Measurements from ENCODE around the gene AHCY. TPM values are rescaled to one million over a fixed set of nuclear protein-coding genes. Genes with fewer than 3 reads are reported as not detected.
"Not testable (repeated sequence)": the region's sequence is repeated elsewhere in the genome, so short reads cannot be mapped to it uniquely, and the experiment has no call there.

AHCY gene
- polyA plus RNA-seq (2012; ENCODE audit: low read depth, missing spikeins): 125 TPM

DNA sequence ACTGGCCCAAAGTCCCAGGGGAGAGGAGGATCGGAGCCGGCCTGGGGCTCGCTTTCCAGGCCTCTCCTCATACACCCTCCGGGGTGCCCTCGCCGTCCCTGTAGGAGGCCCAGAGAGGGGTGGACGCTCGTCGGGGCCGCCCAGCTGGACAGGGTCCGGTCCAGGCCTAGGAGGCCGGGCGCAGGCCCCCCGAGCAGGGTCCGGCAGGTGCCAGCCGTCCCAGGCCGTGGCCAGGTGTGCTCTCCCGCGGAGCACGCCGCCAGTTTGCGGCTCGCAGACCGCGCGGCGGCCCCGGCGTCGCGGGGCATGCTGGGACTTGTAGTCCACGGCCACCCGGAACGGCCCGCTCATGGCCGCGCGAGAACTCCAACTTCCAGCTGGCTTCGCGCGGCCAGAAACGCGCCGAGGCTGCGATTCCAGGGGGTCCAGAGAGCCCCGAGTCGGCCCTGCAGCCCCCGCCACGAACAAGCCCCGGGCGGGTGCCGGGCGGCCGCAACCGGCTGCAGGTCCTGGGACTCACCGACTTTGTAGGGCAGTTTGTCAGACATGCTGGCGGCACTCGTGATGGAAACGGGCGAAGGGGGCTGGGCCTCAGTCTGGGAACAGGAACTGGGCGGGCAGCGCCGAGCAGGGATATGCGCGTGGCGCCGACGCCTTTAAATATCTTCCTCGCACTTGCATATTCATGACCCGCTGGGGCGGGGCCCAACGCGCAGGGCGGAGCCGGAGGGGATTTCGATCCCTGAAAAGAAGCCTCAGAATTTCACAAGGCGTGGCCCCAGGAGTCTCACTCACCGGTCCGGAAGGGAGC is at the start of gene AHCY:
Gene AHCY (minus strand): TSS at position 633 of the 811 bp plus-strand sequence. CDS start 85 bp downstream, at position 548.
- DNase-seq (ENCODE audit: insufficient read length, low spot score): peak; percentile 97
- peak; percentile 59; the same call in 1 of the 2 replicates for TF ChIP-seq POLR2A (IDR thresholded peaks at IDR 0.05; ENCODE audit: low read depth, low read length)
- TF ChIP-seq PAX5 (IDR thresholded peaks at IDR 0.05; ENCODE audit: insufficient read depth, low read length, severe bottlenecking): no peak
- peak; percentile 67 for TF ChIP-seq POLR2AphosphoS5 (IDR thresholded peaks at IDR 0.05; ENCODE audit: low read depth, low read length)
- peak; percentile 72 for TF ChIP-seq SPI1 (IDR thresholded peaks at IDR 0.05; ENCODE audit: low read depth, low read length)
- TF ChIP-seq TAF1 (IDR thresholded peaks at IDR 0.05; ENCODE audit: low read depth, low read length): peak; percentile 86
- TF ChIP-seq POU2F2 (IDR thresholded peaks at IDR 0.05; ENCODE audit: low read depth, low read length): peak; percentile 100
- FAIRE-seq: peak; percentile 92

DNA sequence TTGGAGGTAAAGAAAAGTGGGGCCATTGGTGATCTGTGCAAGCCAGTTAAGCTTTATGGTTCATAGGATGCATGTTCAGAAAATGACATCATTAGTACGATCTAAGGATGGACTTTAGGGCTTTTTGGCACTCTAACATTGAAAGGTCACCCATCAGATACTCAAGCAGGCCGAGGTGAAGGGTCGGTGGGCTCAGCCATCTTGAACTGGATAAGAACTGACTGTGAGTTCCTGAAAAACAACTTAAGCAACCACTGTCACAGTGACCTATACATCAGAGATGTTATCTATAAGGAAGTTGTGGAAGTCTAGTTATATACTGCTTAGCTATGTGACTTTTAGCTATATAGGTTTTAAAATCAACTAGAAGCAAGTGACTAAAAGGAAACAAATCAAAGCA is 46.9 kb upstream of the AHCY start:
- DNase-seq (ENCODE audit: insufficient read length, low spot score) (no peak), FAIRE-seq (no peak)
- no peak for TF ChIP-seq POLR2A (IDR thresholded peaks at IDR 0.05; ENCODE audit: low read depth, low read length)
- TF ChIP-seq POLR2AphosphoS5 (IDR thresholded peaks at IDR 0.05; ENCODE audit: low read depth, low read length): no peak
- TF ChIP-seq SPI1 (IDR thresholded peaks at IDR 0.05; ENCODE audit: low read depth, low read length): no peak
- no peak for TF ChIP-seq PAX5 (IDR thresholded peaks at IDR 0.05; ENCODE audit: insufficient read depth, low read length, severe bottlenecking)
- no peak for TF ChIP-seq POU2F2 (IDR thresholded peaks at IDR 0.05; ENCODE audit: low read depth, low read length)

DNA sequence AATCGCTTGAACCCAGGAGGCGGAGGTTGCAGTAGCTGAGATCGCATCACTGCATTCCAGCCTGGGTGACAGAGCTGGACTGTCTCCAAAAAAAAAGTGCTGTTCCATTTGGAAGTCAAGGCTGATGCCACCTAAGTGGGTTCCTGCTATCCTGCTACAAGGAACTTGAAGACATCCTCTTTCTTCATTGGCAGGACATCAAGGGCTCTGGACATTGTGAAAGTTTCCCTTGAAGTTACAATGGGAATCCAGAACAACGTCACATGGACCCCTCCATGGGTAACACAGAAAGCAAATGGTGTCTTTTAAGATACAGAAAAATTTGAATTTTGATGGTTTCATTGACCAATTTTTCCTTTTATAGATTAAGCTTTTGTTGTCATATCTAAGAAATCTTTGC is 44.4 kb upstream of the AHCY start:
- no peak for DNase-seq (ENCODE audit: insufficient read length, low spot score)
- FAIRE-seq: no peak
- no peak for TF ChIP-seq POU2F2 (IDR thresholded peaks at IDR 0.05; ENCODE audit: low read depth, low read length)
- no peak for TF ChIP-seq TAF1 (IDR thresholded peaks at IDR 0.05; ENCODE audit: low read depth, low read length)
- TF ChIP-seq SPI1 (IDR thresholded peaks at IDR 0.05; ENCODE audit: low read depth, low read length): no peak
- no peak for TF ChIP-seq POLR2A (IDR thresholded peaks at IDR 0.05; ENCODE audit: low read depth, low read length)
- TF ChIP-seq PAX5 (IDR thresholded peaks at IDR 0.05; ENCODE audit: insufficient read depth, low read length, severe bottlenecking): no peak
- no peak for TF ChIP-seq POLR2AphosphoS5 (IDR thresholded peaks at IDR 0.05; ENCODE audit: low read depth, low read length)

DNA sequence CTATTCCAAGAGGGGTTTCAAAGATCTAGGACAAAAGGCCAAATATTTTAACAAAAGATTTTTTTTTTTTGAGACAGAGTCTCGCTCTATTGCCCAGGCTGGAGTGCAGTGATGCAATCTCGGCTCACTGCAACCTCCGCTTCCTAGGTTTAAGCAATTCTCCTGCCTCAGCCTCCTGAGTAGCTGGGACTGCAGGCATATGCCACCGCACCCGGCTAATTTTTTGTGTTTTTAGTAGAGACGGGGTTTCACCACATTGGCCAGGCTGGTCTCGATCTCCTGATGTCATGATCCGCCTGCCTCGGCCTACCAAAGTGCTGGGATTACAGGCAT is 43.3 kb upstream of the AHCY start:
- FAIRE-seq; DNase-seq (ENCODE audit: insufficient read length, low spot score): not testable (repeated sequence)

DNA sequence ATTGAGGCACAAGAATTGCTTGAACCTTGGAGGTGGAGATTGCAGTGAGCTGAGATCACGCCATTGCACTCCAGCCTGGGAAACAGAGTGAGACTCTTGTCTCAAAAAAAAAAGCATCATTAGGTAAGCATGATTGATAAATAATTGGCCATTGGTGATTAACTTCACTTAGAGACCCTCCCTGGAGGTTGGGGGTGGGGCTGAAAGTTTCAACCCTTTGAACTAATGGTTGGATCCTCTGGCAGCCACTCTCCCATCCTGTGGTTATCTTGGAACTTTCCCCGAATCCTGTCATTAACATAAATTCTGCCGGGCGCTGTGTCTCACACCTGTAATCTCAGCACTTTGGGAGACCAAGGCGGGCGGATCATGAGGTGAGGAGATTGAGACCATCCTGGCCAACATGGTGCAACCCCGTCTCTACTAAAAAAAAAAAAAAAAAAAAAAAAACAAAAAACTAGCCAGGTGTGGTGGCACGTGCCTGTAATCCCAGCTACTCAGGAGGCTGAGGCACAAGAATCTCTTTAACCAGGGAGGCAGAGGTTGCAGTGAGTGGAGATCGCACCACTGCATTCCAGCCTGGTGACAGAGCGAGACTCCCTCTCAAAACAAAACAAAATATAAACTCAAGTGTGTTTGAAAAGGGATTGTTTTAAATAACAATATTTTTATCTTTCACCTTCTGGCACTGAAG is 42.8 kb upstream of the AHCY start:
- not testable (repeated sequence) for FAIRE-seq; DNase-seq (ENCODE audit: insufficient read length, low spot score)

DNA sequence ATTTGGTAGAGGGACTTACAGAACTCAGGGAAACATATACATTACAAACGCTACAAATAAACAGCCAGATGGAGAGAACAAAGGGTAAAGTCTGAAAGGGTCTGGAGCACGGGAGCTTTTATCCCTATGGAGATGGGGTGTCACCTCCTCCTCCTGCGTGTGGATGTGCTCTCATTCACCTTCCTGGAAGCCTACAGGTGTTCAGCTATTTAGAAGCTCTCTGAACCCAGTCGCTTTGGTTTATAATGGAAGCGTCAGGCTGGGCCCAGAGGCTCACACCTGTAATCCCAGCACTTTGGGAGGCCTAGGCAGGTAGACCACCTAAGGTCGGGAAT is 42.2 kb upstream of the AHCY start:
- no peak for TF ChIP-seq POLR2A (IDR thresholded peaks at IDR 0.05; ENCODE audit: low read depth, low read length)
- TF ChIP-seq POU2F2 (IDR thresholded peaks at IDR 0.05; ENCODE audit: low read depth, low read length): no peak
- TF ChIP-seq POLR2AphosphoS5 (IDR thresholded peaks at IDR 0.05; ENCODE audit: low read depth, low read length): no peak
- no peak for TF ChIP-seq SPI1 (IDR thresholded peaks at IDR 0.05; ENCODE audit: low read depth, low read length)
- no peak for TF ChIP-seq TAF1 (IDR thresholded peaks at IDR 0.05; ENCODE audit: low read depth, low read length)
- TF ChIP-seq PAX5 (IDR thresholded peaks at IDR 0.05; ENCODE audit: insufficient read depth, low read length, severe bottlenecking): no peak
- DNase-seq (ENCODE audit: insufficient read length, low spot score): no peak

DNA sequence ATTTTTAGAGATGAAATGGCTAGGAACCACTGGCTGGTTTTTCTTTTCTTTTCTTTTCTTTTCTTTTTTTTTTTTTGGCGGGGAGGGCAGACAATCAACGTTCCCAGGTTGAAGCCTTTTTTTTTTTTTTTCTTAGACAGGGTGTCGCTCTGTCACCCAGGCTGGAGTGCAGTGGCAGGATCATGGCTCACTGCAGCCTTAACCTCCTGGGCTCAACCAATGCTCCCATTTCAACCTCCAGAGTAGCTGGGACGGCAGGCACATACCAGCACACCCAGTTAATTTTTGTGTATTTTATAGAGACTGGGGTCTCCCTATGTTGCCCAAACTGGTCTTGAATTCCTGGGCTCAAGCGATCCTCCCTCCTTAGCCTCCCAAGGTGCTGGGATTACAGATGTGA is 41.1 kb upstream of the AHCY start:
- FAIRE-seq (no peak), DNase-seq (ENCODE audit: insufficient read length, low spot score) (no peak)
- TF ChIP-seq POLR2A (IDR thresholded peaks at IDR 0.05; ENCODE audit: low read depth, low read length) (no peak), POU2F2 (IDR thresholded peaks at IDR 0.05; ENCODE audit: low read depth, low read length) (no peak), TAF1 (IDR thresholded peaks at IDR 0.05; ENCODE audit: low read depth, low read length) (no peak)

More for the DNA sequence above, 42.2 kb upstream of the AHCY start:
- no peak for FAIRE-seq

DNA sequence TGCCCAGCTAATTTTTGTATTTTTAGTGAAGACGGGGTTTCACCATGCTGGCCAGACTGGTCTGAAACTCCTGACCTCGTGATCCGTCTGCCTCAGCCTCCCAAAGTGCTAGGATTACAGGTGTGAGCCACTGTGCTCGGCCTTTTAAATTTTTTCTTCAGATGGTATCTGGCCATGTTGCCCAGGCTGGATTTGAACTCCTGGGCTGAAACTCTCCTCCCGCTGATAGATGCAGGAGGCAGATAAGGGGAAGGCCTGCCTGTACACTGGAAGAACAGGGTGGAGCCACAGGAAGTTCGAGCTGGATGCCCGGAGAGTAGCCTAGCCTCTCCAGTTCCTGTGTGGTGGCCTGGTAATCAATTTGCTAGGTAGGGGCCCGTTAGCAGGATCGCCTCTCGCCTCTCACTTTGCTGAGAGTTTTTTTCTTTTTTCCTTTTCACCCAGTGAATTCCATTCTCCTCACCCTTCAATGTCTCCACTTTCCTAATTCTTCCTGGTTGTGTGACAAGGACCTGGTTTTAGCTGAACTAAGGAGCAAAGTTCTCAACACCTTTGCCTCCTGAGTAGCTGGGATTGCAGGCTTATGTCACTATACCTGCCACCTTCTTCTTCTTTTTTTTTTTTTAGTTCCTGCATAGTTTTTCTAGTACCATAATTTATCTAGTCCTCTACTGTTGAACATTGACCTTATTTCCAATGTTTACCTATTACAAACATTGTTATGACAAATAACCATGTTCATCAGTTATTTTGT is 40.5 kb upstream of the AHCY start:
- no peak for DNase-seq (ENCODE audit: insufficient read length, low spot score)

DNA sequence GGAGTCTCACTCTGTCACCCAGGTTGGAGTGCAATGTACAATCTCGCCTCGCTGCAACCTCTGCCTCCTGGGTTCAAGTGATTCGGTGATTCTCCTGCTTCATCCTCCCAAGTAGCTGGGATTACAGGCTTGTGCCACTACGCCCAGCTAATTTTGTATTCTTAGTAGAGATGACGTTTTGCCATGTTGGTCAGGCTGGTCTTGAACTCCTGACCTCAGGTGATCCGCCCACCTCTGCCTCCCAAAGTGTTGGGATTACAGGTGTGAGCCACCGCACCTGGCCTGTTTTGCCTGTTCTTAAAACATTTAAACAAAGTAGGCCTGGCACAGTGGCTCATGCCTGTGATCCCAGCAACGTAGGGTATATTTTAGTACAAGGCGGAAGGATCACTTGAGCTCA is 38.0 kb upstream of the AHCY start:
- DNase-seq (ENCODE audit: insufficient read length, low spot score); FAIRE-seq: not testable (repeated sequence)

More for the DNA sequence above, 40.5 kb upstream of the AHCY start:
- TF ChIP-seq POU2F2 (IDR thresholded peaks at IDR 0.05; ENCODE audit: low read depth, low read length) (no peak), TAF1 (IDR thresholded peaks at IDR 0.05; ENCODE audit: low read depth, low read length) (no peak), PAX5 (IDR thresholded peaks at IDR 0.05; ENCODE audit: insufficient read depth, low read length, severe bottlenecking) (no peak), POLR2A (IDR thresholded peaks at IDR 0.05; ENCODE audit: low read depth, low read length) (no peak), SPI1 (IDR thresholded peaks at IDR 0.05; ENCODE audit: low read depth, low read length) (no peak), POLR2AphosphoS5 (IDR thresholded peaks at IDR 0.05; ENCODE audit: low read depth, low read length) (no peak)
- FAIRE-seq: no peak

DNA sequence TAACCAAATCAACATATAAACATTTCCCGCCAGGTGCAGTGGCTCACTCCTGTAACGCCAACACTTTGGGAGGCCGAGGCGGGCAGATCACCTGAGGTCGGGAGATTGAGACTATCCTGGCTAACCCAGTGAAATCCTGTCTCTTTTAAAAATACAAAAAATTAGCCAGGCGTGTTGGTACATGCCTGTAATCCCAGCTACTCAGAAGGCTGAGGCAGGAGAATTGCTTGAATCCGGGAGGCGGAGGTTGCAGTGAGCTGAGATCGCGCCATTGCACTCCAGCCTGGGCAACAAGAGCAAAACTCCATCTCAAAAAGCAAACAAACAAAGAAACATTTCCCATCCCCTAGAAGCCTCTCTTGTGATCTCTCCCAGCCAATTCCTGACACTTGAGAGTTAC is 37.6 kb upstream of the AHCY start:
- FAIRE-seq; DNase-seq (ENCODE audit: insufficient read length, low spot score): not testable (repeated sequence)
